Keratinocyte (primary cell): ENCODE results near the gene TNNT2. TPM values are rescaled to one million over a fixed set of nuclear protein-coding genes. Genes with fewer than 3 reads are reported as not detected.

Experiments
- DNase-seq: peaks from one replicate; pipeline ENCODE4 v3.0.0-alpha.2; 2011; ENCODE audit warnings: low read depth, missing footprints, low spot score
- FAIRE-seq: peaks from 2 replicates; lab custom pipeline; 2011; peaks lifted over from hg19 to GRCh38; lab: Jason Lieb, UNC
- H2AFZ ChIP-seq: 2 replicates; pipeline ENCODE4 v1.6.0; 2012; ENCODE audit warnings: low read length, control low read depth, inconsistent platforms; ENCODE audit not compliant: control insufficient read depth
- H3K27ac ChIP-seq: 2 replicates; pipeline ENCODE4 v1.5.1; 2011; ENCODE audit warnings: low read length; ENCODE audit not compliant: control insufficient read depth, insufficient read depth
- H3K27me3 ChIP-seq: 3 replicates; pipeline ENCODE4 v1.6.0; 2011; ENCODE audit warnings: low read length; ENCODE audit not compliant: control insufficient read depth, insufficient read depth; ENCODE audit errors: extremely low read depth
- H3K36me3 ChIP-seq, 2 experiments: 2 replicates in 1 of 2; 3 replicates in 1 of 2; pipeline ENCODE4 v1.5.1; 2011; ENCODE audit warnings: low read length in 2 of 2, mild to moderate bottlenecking in 1 of 2; ENCODE audit not compliant: control insufficient read depth in 2 of 2, insufficient read depth in 2 of 2; ENCODE audit errors: extremely low read depth in 1 of 2
- H3K4me1 ChIP-seq: 3 replicates; pipeline ENCODE4 v1.5.1; 2011; ENCODE audit warnings: low read length; ENCODE audit not compliant: control insufficient read depth, insufficient read depth; ENCODE audit errors: extremely low read depth
- H3K4me2 ChIP-seq: 3 replicates; pipeline ENCODE4 v1.6.0; 2011; ENCODE audit warnings: low read depth, low read length; ENCODE audit not compliant: control insufficient read depth, insufficient read depth; ENCODE audit errors: extremely low read depth
- H3K4me3 ChIP-seq, 3 experiments: fragments of 200-600 bp in 1 of 3; sonication (generic) in 1 of 3; 2 replicates in 2 of 3; 3 replicates in 1 of 3; pipeline ENCODE4 v1.5.1; 2011 to 2016; ENCODE audit warnings: low read length in 3 of 3, mild to moderate bottlenecking in 3 of 3, control low read depth in 2 of 3, inconsistent platforms in 1 of 3, low read depth in 1 of 3, mixed read lengths in 1 of 3, mixed run types in 1 of 3, moderate library complexity in 1 of 3; ENCODE audit not compliant: control insufficient read depth in 2 of 3, insufficient read depth in 2 of 3; ENCODE audit errors: extremely low read depth in 1 of 3
- H3K79me2 ChIP-seq: 2 replicates; pipeline ENCODE4 v1.6.0; 2012; ENCODE audit warnings: low read length; ENCODE audit not compliant: control insufficient read depth, insufficient read depth
- H3K9ac ChIP-seq: 3 replicates; pipeline ENCODE4 v1.6.0; 2011; ENCODE audit warnings: low read length; ENCODE audit not compliant: control insufficient read depth, insufficient read depth; ENCODE audit errors: extremely low read depth
- H3K9me1 ChIP-seq: 3 replicates; pipeline ENCODE4 v1.6.0; 2011; ENCODE audit warnings: low read length; ENCODE audit not compliant: control insufficient read depth, insufficient read depth; ENCODE audit errors: extremely low read depth
- H3K9me3 ChIP-seq: 2 replicates; pipeline ENCODE4 v1.5.1; 2012; ENCODE audit warnings: low read depth, low read length; ENCODE audit not compliant: control insufficient read depth
- H4K20me1 ChIP-seq: 3 replicates; pipeline ENCODE4 v1.6.0; 2011; ENCODE audit warnings: low read length; ENCODE audit not compliant: control insufficient read depth, insufficient read depth; ENCODE audit errors: extremely low read depth
- EZH2 ChIP-seq: IDR thresholded peaks from one replicate; pipeline ENCODE4 v1.6.1; 2012; ENCODE audit warnings: inconsistent platforms, mild to moderate bottlenecking, low read length, moderate library complexity
- dilution Hi-C: fragments of 300-500 bp; cut with MboI; formaldehyde crosslinking; loops from one replicate; pipeline ENCODE4 v1.7.0; 2020; ENCODE audit warnings: low sequenced_read_pairs; ENCODE audit not compliant: extremely low pct_ligation_motif_present
- polyA plus RNA-seq, 5 experiments: library from polyadenylated mRNA; depleted of rRNA in 3 of 5; stranded (reverse) in 3 of 5; stranded (forward) in 1 of 5; unstranded in 1 of 5; fragments of >200 nt; gene quantifications; 1 replicate in 1 of 5; 2 replicates in 3 of 5; 3 replicates in 1 of 5; pipeline versions ENCODE4 v1.2.1 to v1.2.3, GENCODE V29; 2011 to 2012; ENCODE audit warnings: missing spikeins in 2 of 5, low read depth in 1 of 5, low replicate concordance in 1 of 5
- TF ChIP-seq, protein P1 (sequence below), 3 experiments: IDR thresholded peaks in 1 of 3; conservative IDR thresholded peaks in 1 of 3; optimal IDR thresholded peaks in 1 of 3; 2 replicates in 2 of 3; 3 replicates in 1 of 3; pipeline versions ENCODE3 to v1.5.1; 2011; ENCODE audit warnings: low read length in 3 of 3, mild to moderate bottlenecking in 3 of 3, moderate library complexity in 2 of 3, control low read depth in 1 of 3, inconsistent platforms in 1 of 3; ENCODE audit not compliant: insufficient read depth in 2 of 3; ENCODE audit errors: extremely low read depth in 1 of 3

The TNNT2 gene
- polyA plus RNA-seq, 1 donor (not counting 4 experiments of a cell fraction or from before 2014, with no cell fraction given) = 1.4 TPM

DNA sequence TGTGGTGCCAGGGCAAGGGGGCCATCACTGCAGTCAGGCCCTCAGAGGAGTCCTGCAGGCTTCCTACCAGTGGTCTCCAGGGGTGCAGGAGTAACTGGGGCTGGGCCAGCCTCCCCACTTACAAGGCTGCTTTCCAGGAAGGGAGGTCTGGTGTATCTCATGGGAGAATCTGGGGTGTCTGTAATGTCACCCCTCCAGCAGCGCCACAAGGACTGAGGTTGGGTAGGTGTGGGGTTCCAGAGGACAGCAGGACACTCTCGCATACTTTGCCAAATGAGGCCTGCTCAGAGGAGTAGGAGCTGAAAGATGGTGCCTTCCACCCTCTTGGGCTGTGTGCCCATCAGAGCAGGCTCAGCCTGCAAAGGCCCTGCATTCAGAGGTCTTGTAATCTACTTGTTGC, 46.9 kb downstream of the TNNT2 start:
- Histone ChIP-seq H3K27ac (no peak overlapping the region), H3K4me2 (no peak overlapping the region), H3K4me1 (peaks cover 37% of the 10 kb centered on the region), H3K9me3 (no peaks in the 10 kb centered on the region), H3K27me3 (no peaks in the 10 kb centered on the region), H3K9ac (no peak overlapping the region), H3K4me3 (no peak overlapping the region), H4K20me1 (no peaks in the 10 kb centered on the region), H3K36me3 (peaks cover 28 to 41% of the 10 kb centered on the region in 2 experiments), H3K79me2 (no peaks in the 10 kb centered on the region), H3K9me1 (no peaks in the 10 kb centered on the region), H2AFZ (no peak overlapping the region)
- no peak for FAIRE-seq
- TF ChIP-seq, protein P1, sequence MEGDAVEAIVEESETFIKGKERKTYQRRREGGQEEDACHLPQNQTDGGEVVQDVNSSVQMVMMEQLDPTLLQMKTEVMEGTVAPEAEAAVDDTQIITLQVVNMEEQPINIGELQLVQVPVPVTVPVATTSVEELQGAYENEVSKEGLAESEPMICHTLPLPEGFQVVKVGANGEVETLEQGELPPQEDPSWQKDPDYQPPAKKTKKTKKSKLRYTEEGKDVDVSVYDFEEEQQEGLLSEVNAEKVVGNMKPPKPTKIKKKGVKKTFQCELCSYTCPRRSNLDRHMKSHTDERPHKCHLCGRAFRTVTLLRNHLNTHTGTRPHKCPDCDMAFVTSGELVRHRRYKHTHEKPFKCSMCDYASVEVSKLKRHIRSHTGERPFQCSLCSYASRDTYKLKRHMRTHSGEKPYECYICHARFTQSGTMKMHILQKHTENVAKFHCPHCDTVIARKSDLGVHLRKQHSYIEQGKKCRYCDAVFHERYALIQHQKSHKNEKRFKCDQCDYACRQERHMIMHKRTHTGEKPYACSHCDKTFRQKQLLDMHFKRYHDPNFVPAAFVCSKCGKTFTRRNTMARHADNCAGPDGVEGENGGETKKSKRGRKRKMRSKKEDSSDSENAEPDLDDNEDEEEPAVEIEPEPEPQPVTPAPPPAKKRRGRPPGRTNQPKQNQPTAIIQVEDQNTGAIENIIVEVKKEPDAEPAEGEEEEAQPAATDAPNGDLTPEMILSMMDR (optimal IDR thresholded peaks at IDR 0.05 in 1 of 3, IDR thresholded peaks at IDR 0.05 in 1 of 3, conservative IDR thresholded peaks at IDR 0.05 in 1 of 3; ENCODE audit: extremely low read depth in 1 of 3, insufficient read depth in 2 of 3, low read length in 3 of 3) = no peak
- TF ChIP-seq EZH2 = no peak
- no peak for DNase-seq
- dilution Hi-C loops = no loop called here

DNA sequence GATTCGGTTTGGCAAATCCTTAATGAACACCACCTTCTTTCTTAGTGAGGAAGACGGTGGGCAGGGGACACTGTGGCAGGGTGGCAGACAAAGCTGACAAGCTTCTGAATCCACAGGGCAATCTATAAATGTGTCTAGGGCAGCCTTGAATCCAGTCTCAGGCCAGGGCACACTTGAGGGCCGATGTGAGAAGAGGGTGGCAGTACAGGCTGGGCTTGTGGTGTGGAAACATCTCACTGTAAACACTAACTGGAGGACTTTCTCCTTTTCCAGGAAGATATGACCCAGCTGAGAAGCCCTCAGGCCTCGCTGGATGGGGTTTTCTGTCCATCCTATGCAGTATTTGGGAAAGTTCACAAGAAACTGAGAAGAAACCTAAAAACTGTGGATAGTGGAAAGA, 47.7 kb downstream of the TNNT2 start:
- Histone ChIP-seq H3K4me2 (no peak overlapping the region), H3K9ac (no peak overlapping the region), H3K4me3 (no peak overlapping the region), H3K4me1 (peaks cover 30% of the 10 kb centered on the region), H2AFZ (no peak overlapping the region), H3K9me3 (no peaks in the 10 kb centered on the region), H3K79me2 (no peaks in the 10 kb centered on the region), H3K27ac (no peak overlapping the region), H3K27me3 (no peaks in the 10 kb centered on the region), H4K20me1 (no peaks in the 10 kb centered on the region), H3K9me1 (no peaks in the 10 kb centered on the region), H3K36me3 (peaks cover 34 to 49% of the 10 kb centered on the region in 2 experiments)
- TF ChIP-seq EZH2 = no peak
- TF ChIP-seq, protein P1 (optimal IDR thresholded peaks at IDR 0.05 in 1 of 3, IDR thresholded peaks at IDR 0.05 in 1 of 3, conservative IDR thresholded peaks at IDR 0.05 in 1 of 3; ENCODE audit: extremely low read depth in 1 of 3, insufficient read depth in 2 of 3, low read length in 3 of 3) = no peak
- DNase-seq (no peak), FAIRE-seq (no peak)
- dilution Hi-C loops = no loop called here
